ENCODE results near the gene DGCR8.

DGCR8 gene

DNA sequence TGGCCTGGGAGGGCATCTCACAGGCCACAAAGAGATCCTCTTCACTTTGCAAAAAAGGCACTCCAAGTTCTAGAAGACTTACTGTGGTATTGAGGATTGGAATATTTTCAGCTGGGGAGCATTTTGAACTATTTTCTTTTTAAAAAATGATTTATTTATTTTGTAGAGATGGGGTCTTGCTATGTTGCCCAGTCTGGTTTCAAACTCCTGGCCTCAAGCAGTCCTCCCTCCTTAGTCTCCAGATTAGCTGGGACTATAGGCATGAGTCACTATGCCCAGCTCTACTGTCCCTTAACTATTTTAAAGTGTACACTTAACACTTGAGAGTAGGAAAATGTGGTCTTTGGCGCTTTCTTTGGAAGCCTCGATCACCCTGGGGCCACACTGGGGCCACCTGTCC, 24.9 kb upstream of the DGCR8 start:
- Histone ChIP-seq H3K9ac (ENCODE audit: low read length) (no peak overlapping the region), H3K36me3 (ENCODE audit: low read length) (no peaks in the 10 kb centered on the region), H3K27ac (ENCODE audit: low read depth, low read length) (no peak overlapping the region), H3K9me2 (replicated peaks; ENCODE audit: insufficient read depth, low read length) (no peaks in the 10 kb centered on the region), H3K4me3 (ENCODE audit: insufficient read depth, low read length, poor library complexity, severe bottlenecking) (no peak overlapping the region), H3K27me3 (ENCODE audit: low read length) (no peaks in the 10 kb centered on the region), H2AFZ (ENCODE audit: low read depth, low read length, severe bottlenecking) (no peak overlapping the region), H3K4me2 (ENCODE audit: low read depth, low read length, poor library complexity, severe bottlenecking) (no peak overlapping the region), H3K79me2 (ENCODE audit: insufficient read depth, low read length) (no peaks in the 10 kb centered on the region), H4K20me1 (ENCODE audit: low read depth, low read length) (no peaks in the 10 kb centered on the region), H3K9me3 (ENCODE audit: insufficient read depth, low read length) (no peaks in the 10 kb centered on the region), H3F3A (ENCODE audit: insufficient read depth) (no peaks in the 10 kb centered on the region)
- TF ChIP-seq, protein P1, sequence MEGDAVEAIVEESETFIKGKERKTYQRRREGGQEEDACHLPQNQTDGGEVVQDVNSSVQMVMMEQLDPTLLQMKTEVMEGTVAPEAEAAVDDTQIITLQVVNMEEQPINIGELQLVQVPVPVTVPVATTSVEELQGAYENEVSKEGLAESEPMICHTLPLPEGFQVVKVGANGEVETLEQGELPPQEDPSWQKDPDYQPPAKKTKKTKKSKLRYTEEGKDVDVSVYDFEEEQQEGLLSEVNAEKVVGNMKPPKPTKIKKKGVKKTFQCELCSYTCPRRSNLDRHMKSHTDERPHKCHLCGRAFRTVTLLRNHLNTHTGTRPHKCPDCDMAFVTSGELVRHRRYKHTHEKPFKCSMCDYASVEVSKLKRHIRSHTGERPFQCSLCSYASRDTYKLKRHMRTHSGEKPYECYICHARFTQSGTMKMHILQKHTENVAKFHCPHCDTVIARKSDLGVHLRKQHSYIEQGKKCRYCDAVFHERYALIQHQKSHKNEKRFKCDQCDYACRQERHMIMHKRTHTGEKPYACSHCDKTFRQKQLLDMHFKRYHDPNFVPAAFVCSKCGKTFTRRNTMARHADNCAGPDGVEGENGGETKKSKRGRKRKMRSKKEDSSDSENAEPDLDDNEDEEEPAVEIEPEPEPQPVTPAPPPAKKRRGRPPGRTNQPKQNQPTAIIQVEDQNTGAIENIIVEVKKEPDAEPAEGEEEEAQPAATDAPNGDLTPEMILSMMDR (IDR thresholded peaks at IDR 0.05; ENCODE audit: insufficient read depth, low read length, poor library complexity, severe bottlenecking), result no peak
- no peak for TF ChIP-seq EZH2phosphoT487 (conservative IDR thresholded peaks at IDR 0.05; ENCODE audit: low read length)

GRCh38 chr22:20055654-20056053, 24.4 kb upstream of the DGCR8 start:
- no peaks in the 10 kb centered on the region for H3K36me3 ChIP-seq (ENCODE audit: low read length)
- H3K4me3 ChIP-seq (ENCODE audit: insufficient read depth, low read length, poor library complexity, severe bottlenecking), result no peak overlapping the region
- no peak overlapping the region for H3K4me2 ChIP-seq (ENCODE audit: low read depth, low read length, poor library complexity, severe bottlenecking)
- H3F3A ChIP-seq (ENCODE audit: insufficient read depth), result no peaks in the 10 kb centered on the region
- H3K79me2 ChIP-seq (ENCODE audit: insufficient read depth, low read length), result no peaks in the 10 kb centered on the region
- H3K9me3 ChIP-seq (ENCODE audit: insufficient read depth, low read length), result no peaks in the 10 kb centered on the region
- no peaks in the 10 kb centered on the region for H4K20me1 ChIP-seq (ENCODE audit: low read depth, low read length)
- H2AFZ ChIP-seq (ENCODE audit: low read depth, low read length, severe bottlenecking), result no peak overlapping the region
- H3K27ac ChIP-seq (ENCODE audit: low read depth, low read length), result no peak overlapping the region
- H3K9me2 ChIP-seq (replicated peaks; ENCODE audit: insufficient read depth, low read length), result no peaks in the 10 kb centered on the region
- H3K9ac ChIP-seq (ENCODE audit: low read length), result no peak overlapping the region
- no peaks in the 10 kb centered on the region for H3K27me3 ChIP-seq (ENCODE audit: low read length)
- TF ChIP-seq, protein P1 (IDR thresholded peaks at IDR 0.05; ENCODE audit: insufficient read depth, low read length, poor library complexity, severe bottlenecking), result no peak

- TF ChIP-seq, protein P1 (IDR thresholded peaks at IDR 0.05; ENCODE audit: insufficient read depth, low read length, poor library complexity, severe bottlenecking), result no peak
- no peak for TF ChIP-seq EZH2phosphoT487 (conservative IDR thresholded peaks at IDR 0.05; ENCODE audit: low read length)
- Histone ChIP-seq H3K4me2 (ENCODE audit: low read depth, low read length, poor library complexity, severe bottlenecking) (no peak overlapping the region), H3K27me3 (ENCODE audit: low read length) (no peaks in the 10 kb centered on the region), H3K9ac (ENCODE audit: low read length) (no peak overlapping the region), H4K20me1 (ENCODE audit: low read depth, low read length) (no peaks in the 10 kb centered on the region), H3K27ac (ENCODE audit: low read depth, low read length) (no peak overlapping the region), H3F3A (ENCODE audit: insufficient read depth) (no peaks in the 10 kb centered on the region), H2AFZ (ENCODE audit: low read depth, low read length, severe bottlenecking) (no peak overlapping the region), H3K4me3 (ENCODE audit: insufficient read depth, low read length, poor library complexity, severe bottlenecking) (no peak overlapping the region), H3K36me3 (ENCODE audit: low read length) (no peaks in the 10 kb centered on the region), H3K9me3 (ENCODE audit: insufficient read depth, low read length) (no peaks in the 10 kb centered on the region), H3K79me2 (ENCODE audit: insufficient read depth, low read length) (no peaks in the 10 kb centered on the region), H3K9me2 (replicated peaks; ENCODE audit: insufficient read depth, low read length) (no peaks in the 10 kb centered on the region)
These were observed 23.9 kb upstream of the DGCR8 start for GRCh38 chr22:20056161-20056560.

All from SU-DHL-6 (cell line).